GM19238 (cell line): Measurements from ENCODE around the gene HS1BP3.

Source experiments
- DNase-seq: peaks from one replicate; pipeline ENCODE4 v3.0.0; 2011; ENCODE audit warnings: low spot score; ENCODE audit not compliant: insufficient read length

The HS1BP3 gene

DNA sequence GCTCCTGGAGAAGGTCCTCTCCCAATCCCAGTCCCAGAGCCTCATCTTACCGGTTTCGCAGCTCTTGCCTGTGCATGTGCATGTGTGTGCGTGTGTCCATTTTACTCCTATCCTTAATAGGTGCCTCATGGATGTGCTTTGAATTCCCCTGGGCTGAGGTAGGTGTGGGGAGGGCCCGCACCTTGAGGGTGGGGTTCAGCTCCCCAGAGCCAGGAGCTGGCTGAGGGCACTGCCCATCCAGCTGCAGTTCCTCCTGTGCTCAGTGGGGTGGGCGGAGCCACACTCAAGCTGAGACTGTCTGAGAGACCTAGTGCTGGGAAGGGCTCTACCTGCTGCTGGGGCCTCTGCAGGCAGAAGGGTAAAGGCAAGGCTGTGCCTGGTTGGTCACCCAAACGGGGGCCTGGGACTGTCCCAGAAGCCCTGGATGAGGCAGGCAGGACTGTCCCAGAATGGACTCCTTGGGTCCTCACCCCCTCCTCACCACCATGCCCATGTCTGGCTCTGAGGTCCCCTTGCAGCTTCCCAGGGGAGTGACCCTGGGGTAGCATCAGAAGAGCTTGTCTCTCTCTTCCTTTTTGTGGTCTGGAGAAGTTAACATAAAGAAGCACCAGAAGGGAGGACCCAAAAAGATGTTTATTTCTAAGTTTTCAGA is 24.9 kb upstream of the HS1BP3 start:
- no peak for DNase-seq

DNA sequence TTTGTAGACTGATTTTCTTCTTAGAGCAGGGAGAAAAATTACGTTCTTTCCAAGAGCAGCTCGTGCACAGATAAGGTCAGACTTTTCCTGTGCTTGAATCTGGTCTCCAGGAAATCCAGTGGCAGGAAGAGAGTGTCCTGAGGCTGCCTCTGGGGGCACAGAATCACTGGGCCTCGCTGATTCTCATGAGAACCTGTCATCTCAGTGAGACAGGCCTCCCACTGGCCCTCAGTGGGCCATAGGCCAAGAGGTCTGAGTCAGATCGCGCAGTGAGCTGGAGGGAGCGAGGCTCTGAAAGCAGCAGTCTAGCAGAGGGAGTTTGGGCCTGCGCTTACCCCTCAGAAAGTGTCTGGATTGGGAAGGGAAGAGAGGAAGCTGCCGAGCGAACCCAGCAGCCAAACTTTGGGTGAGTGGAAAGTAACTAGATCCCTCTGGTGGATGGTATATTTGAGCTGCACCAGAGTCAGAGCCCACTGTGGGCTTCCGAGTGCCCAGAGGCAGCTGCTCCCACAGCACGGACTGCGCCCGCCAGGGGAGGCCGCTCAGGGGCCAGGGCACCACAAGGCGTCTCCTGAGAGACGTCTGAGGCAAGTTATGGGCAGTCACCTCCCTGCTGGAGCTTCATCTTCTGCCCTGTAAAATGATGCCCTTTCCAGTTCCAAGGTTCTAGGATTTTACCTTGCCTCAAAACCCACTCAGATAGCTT is 24.2 kb upstream of the HS1BP3 start:
- no peak for DNase-seq

DNA sequence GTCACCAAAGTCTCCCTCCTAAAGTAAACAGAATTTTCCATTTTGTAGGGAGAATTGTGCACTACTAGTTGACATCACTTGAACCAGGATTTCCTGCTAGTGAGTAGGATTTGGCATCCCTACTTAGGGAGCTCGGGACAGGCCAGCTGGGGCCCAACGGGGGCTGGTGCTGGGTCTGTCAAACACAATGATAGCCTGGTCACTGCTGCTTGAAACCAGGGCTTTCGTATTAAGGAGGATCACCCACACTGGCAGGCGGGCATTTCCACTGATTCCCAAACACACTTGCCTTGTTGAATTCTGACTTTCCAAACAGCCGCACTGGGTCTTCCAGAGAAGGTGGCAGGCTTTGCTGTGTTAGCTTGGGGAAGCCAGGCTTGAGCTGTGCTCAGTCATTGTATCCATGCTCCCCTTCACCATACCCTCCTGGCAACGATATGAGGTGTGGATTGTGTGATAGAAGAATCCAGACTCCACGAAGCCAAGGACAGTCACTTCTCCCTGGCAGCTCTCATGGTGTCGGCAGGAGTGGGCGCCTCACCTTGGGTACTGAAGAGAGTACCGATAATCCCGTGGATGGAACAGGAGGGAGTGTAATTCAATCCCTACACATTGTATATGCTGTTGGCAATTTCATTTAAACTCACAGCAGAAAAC is 23.5 kb upstream of the HS1BP3 start:
- no peak for DNase-seq

DNA sequence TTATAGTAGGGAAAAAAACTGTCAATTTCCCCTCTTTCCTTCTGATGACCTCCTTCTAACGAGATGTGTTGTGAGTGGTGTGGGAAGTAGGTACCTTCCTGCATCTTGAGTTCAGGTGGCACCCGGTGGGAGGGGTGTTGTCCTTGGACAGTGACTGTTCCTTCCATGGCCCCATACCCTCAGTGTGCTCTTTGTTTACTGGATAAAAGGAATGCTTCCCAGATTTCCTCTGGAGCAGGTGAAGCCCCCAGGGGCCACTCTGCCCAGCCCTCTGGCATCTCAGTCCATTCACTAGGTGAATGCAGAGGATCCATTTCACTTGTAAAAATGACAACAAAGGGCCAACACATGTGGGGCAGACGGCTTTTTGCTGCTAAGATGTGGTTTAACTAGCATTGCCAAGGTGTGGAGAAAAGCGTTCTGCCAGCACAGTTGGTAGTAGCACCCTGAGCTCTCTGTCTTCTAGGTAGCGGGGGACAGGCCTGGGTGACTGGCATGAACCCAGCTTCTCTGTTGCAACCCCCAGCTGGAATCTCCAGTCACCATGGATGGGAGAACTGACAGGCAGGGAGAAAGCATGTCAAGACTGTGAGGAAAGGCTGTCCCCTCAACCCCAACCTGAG is 22.9 kb upstream of the HS1BP3 start:
- DNase-seq = no peak

DNA sequence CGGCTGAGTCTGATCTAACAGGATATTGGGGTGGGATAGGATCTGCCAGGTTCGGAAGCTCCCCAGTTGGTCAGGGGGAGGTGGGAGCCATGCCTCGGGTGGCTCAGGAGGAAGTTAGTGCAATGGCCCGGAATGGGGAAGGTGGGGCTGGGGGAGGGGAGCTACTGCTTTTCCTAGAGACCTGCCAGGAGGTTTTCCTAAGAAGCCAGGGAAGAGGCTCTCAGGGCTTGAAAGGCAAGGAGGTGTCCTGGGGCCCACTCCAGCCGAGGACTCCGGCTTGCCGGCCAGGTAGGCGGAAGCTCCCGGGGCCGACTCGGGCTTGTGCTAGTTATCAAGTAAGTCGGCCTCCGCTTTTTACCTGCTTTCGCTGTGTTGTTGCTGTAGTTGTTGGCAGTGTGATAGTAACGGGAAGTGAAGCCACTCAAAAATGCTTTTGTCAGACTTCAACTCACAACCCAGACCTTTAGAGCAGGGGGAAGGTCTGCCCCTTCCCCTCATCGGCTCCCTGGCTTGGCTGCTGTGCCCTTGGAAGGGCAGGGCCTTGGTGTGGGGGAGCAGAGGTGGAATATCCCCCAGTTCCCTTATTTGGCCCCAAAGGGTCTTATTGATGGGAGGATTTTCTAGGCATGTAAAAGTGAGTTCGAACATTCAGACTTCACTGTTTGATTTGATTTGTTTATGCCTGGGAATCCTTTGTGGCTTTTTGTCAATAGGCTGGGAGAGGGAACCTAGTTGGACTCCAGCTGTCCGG is 21.5 kb upstream of the HS1BP3 start:
- no peak for DNase-seq

DNA sequence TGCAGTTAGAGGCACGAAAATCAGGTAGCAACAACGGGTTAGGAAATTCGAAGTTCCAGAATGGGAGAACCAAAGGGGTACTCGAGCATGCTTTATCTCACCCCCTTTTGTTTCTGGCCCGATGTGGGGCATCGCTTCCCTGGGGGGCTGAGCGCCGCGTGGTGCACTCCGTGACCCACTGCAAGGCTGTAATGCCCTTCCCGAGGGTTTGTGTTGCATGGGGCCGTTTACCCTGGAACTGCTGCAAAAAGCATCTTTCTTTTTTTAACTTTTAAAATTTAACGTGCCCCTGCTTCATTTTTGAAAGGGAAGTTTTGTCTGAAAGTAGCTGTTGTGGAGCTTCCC is 20.8 kb upstream of the HS1BP3 start:
- DNase-seq = no peak

DNA sequence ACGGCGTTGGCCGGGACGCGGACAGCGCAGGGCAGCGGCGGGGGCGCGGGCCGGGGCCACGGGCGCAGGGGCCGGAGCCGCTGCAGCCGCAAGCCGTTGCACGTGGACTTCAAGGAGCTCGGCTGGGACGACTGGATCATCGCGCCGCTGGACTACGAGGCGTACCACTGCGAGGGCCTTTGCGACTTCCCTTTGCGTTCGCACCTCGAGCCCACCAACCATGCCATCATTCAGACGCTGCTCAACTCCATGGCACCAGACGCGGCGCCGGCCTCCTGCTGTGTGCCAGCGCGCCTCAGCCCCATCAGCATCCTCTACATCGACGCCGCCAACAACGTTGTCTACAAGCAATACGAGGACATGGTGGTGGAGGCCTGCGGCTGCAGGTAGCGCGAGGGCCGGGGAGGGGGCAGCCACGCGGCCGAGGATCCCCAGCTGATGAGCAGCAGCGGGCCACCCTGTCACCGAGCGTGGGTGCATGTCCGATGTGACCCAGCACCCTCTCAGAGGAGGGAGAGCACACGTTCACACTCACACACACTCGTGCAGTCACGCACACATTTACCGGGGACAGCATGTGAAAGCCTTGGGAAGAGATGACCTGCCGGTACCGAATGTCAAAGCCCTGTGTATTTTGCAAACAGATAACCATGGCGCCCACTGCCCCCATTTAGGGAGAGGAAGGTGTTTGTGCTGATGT is 20.3 kb upstream of the HS1BP3 start:
- no peak for DNase-seq

DNA sequence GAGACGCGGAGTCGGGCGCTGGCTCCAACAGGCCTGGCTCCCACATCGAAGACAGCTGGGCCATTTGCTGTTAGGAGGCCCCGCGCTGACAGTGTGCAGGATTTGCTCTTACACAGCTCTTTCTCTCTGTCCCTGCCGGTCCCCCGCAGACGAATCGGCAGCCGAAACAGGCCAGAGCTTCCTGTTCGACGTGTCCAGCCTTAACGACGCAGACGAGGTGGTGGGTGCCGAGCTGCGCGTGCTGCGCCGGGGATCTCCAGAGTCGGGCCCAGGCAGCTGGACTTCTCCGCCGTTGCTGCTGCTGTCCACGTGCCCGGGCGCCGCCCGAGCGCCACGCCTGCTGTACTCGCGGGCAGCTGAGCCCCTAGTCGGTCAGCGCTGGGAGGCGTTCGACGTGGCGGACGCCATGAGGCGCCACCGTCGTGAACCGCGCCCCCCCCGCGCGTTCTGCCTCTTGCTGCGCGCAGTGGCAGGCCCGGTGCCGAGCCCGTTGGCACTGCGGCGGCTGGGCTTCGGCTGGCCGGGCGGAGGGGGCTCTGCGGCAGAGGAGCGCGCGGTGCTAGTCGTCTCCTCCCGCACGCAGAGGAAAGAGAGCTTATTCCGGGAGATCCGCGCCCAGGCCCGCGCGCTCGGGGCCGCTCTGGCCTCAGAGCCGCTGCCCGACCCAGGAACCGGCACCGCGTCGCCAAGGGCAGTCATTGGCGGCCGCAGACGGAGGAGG is 19.6 kb upstream of the HS1BP3 start:
- DNase-seq = no peak

DNA sequence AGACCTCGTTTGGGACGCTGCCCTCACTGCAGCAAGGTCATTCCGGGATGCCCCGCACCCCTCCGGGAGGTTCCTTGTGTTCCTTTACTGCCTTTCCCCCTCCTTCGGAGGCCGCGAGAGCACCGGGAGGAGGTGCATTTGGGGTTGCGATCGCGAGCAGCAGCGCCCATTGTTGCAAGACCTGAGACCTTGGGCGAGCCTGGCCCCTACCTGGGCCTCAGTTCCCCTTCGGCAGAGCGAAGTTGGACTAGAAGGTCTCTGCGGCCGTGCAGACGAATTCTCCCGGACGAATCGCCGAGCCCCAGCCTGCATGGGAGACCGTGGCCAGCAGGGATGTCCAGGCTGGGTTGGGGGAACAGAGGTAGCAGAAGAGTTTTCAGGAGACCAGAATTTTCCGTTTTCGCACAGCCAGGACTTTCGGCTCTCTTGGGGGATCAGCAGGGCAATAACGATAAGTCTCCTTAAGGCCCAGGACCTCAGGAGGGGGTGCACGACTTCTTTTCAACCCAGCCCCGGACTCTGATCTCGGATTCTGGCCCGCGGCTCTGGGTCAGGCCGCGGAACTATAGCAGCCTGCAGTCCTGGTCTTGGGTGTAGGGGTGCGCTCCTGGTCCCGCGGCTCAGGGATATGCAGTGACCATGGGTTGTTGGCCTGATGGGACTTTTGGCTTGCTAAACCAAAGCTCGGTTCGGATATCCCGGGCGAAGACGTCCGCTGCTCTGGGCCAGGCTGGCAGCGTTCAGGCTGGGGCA is 18.8 kb upstream of the HS1BP3 start:
- no peak for DNase-seq

DNA sequence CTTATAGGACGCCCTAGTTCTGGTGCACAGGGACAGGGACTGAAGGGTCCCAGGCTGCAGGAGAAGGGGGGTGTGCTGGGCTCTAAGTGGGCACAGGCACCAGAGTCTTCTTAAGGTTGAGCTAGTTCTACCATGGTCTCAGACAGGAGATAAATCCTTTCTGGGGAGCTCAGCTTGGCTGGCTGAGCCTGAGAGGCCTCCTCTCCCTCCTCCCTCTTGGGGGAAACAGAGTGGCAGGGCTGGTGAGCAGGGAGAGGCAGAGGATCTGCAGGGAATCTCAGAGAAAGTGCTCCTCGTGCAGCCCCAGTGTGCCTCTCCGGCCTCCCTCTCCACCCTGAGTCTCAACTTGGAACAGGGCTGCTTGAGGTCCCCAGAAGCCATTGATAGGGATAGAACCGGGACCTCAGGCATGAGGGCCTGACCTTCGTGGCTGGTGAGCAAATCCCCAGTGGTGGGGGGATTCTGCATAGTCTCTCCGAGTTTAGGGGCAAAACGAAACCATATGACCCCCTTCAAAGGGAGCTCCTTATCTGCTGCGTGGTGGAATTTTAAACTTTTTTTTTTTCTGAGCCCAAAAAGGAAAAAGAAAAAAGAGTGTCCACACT is 18.1 kb upstream of the HS1BP3 start:
- no peak for DNase-seq

DNA sequence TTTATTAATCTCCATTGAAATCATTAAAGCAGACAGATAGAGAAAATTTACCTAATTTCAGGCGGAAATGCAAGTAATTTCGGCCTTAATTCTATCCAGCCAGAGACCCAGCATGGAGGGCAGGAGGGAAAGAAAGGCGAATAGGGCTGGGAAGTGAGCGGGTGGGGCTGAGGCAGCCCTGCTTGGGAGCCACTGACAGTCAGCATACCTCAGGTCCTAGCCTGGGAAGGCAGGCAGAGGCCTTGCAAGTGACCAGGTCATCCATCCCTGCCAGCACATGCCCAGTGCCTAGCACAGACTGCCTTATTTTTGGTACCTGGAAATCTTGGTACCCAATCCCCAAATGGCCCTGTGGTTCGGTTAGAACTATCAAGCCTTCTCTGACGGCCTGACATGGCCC is 17.6 kb upstream of the HS1BP3 start:
- DNase-seq = no peak

DNA sequence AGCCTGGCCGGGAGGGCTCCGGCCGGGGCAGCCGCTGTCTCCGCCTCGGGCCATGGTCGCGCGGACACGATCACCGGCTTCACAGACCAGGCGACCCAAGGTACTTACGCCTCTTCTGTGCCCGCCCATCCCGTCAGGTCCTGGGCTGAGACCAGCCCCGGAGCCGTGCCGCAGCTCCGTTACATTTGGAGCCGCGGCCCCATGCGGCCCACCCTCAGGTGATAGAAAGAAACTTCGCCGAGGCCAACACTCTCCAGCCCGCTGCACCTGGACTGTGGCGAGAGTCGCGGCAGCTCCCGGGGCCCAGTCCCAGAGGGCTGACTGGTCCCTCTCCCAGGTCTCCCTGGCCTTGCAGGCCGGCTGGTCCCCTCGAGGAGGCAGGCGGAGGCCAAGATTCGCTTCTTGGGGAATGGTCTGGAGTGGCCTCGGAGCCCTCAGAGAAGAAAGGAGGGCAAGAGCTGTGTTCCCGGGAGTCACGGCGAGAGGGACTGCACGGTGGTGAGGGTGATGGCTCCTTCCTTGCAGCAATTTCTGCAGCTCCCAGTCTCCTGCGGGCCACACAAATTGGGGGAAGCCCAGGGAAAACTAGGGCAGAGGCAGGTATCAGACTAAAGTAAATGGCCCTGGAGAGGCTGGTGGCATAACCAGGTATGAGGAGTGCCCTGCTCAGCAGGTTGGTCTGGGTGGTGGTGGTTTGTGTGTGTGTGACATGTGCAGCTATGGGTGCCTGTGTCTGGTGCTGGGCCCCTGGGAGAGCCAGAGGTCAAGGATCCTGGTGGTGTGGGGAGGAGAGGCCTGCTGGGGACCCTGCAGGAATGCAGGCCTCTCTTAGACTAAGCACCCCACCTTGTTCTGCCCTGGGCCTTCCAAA is 16.9 kb upstream of the HS1BP3 start:
- no peak for DNase-seq

DNA sequence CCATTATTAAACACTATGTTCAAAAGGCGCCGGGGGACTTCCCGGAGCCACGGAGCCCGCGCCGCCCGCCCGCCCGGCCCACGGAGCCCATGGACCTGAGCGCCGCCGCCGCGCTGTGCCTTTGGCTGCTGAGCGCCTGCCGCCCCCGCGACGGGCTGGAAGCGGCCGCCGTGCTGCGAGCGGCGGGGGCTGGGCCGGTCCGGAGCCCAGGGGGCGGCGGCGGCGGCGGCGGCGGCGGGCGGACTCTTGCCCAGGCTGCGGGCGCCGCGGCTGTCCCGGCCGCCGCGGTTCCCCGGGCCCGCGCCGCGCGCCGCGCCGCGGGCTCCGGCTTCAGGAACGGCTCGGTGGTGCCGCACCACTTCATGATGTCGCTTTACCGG is 16.2 kb upstream of the HS1BP3 start:
- DNase-seq = no peak

DNA sequence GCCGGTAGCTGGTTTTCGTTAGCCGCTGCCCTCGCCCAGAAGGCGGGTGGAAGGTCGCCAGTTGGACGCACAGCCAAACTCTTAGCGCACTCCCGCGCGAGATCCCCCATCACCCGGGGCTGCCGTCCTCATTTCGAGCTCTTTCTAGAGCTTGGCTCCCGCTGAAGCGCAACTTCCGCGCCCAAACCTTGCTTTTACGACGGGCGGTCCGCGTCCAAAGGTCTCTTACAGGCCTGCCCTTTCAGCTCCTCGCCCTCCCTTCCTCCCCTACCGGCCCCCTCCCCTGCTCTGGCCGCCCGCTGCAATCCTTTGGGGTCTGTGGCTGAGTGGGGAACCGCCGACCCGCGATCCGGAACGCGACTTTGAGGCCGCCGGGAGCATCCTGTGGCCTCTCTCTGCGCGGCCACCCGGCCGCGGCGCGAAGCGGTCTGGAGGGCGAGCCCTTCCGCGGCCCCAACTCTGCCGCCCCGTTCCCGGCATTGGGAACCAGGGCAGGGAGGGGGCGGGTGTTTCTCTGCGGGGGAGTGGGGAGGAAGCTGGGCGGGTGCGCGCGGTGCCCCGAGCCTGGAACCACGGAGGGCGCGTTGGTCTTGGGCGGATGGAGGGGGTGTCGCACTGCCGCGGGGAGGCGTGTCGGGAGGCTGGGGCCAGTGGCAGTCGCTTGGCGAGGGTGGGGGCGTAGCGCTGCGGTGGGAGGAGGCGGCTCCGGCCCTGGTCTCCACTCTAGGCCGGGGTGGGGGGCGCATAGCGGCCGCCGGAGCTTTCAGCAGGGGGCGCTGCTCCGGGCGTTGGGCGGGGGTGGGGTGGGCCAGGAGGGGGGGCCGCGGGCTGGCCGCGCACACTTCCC is 15.6 kb upstream of the HS1BP3 start, which contains the start of gene GDF7:
TSS of gene GDF7 (plus strand) at position 841 of the 847 bp plus-strand sequence. CDS start 96 bp downstream, outside the sequence.
- DNase-seq = no peak

DNA sequence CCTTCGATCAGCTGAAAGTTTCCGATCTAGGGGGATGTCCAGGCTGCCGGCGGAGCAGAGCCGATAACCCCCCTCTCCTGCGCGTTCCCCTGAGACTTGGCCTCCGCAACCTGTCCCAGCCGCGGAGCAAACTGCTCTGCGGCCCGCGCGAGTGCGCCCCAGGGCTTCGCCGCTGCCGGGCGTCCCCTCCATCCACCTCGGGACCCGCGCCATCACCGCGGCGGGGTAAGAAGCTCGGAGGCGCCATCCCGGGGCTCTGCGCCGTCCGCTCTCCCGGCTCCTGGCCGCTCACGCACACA is 15.1 kb upstream of the HS1BP3 start:
- DNase-seq = no peak

DNA sequence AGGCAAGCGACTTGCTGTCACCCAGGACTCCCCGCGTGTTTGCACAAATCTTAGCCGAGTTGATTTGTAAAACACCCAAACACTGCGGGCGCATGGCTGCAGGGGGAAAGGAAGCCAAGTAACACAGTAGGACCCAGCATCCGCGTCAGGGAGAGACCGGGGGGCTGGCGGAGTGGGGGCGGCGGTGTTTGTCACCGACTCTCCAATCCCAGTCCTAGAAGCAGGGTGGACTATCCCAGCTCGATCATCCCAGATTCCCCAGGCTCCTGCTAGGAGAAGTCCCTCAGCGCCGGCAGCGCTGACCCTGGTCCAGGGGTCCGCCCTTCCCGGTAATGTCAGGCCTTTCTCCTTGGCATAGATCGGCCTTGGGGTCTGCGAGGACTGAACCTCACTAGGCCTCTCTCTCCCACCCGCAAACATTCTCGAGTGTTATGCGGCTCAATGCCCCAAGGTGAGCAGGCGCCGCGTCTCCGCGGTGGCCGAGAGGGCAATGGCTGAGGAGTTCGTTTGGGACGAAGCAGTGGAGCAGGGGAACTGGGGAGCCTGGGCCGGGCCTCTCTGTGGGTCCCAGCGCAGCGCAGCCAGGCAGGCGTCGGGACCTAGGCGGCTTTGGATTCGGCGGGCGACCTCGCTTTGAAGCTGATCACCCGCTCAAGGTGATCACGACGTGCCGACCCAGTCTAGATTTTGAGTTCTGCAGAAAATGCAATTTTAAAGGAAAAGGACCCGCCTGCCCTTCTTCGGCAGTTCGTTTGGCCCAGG is 14.5 kb upstream of the HS1BP3 start:
- DNase-seq = no peak
